IPS-20b (cell line): ENCODE data around the gene VCPKMT.

ENCODE experiments used
- H3K27ac ChIP-seq: one replicate; pipeline ENCODE4 v1.5.1; 2013; ENCODE audit warnings: low read length
- H3K27me3 ChIP-seq: 2 replicates; pipeline ENCODE4 v1.6.1; 2013; ENCODE audit warnings: mild to moderate bottlenecking, low read length, inconsistent platforms; ENCODE audit not compliant: insufficient read depth
- H3K36me3 ChIP-seq: 2 replicates; pipeline ENCODE4 v1.6.1; 2013; ENCODE audit warnings: low read depth, mild to moderate bottlenecking, inconsistent platforms, low read length, moderate library complexity; ENCODE audit not compliant: insufficient read depth
- H3K4me1 ChIP-seq: 2 replicates; pipeline ENCODE4 v1.6.1; 2013; ENCODE audit warnings: mild to moderate bottlenecking, control low read depth, inconsistent platforms, low read length, moderate library complexity; ENCODE audit not compliant: insufficient read depth
- H3K4me3 ChIP-seq: 2 replicates; pipeline ENCODE4 v1.5.1; 2013; ENCODE audit warnings: mild to moderate bottlenecking, low read length, inconsistent platforms
- H3K9ac ChIP-seq: 2 replicates; pipeline ENCODE4 v1.6.1; 2013; ENCODE audit warnings: low read depth, mild to moderate bottlenecking, inconsistent platforms, low read length, moderate library complexity
- H3K9me3 ChIP-seq: 2 replicates; pipeline ENCODE4 v1.6.1; 2013; ENCODE audit warnings: mild to moderate bottlenecking, low read depth, low read length, inconsistent platforms; ENCODE audit not compliant: insufficient read depth

VCPKMT gene

GRCh38 chr14:50116181-50116956 lies at the start of gene VCPKMT:
Gene VCPKMT, minus strand, starts transcription at chr14:50116572. Its CDS starts 20 bp downstream, at chr14:50116552.
- H3K36me3 ChIP-seq = peaks cover 42% of the 10 kb centered on the region
- H3K9me3 ChIP-seq = no peaks in the 10 kb centered on the region
- H3K27ac ChIP-seq = peak within 1 kb of the TSS; percentile 98
- peak within 1 kb of the TSS; percentile 85 for H3K4me3 ChIP-seq
- peaks cover 6% of the 10 kb centered on the region; the same call in 1 of the 2 replicates for H3K4me1 ChIP-seq
- H3K27me3 ChIP-seq = no peaks in the 10 kb centered on the region
- H3K9ac ChIP-seq = peak within 1 kb of the TSS; percentile 96

DNA sequence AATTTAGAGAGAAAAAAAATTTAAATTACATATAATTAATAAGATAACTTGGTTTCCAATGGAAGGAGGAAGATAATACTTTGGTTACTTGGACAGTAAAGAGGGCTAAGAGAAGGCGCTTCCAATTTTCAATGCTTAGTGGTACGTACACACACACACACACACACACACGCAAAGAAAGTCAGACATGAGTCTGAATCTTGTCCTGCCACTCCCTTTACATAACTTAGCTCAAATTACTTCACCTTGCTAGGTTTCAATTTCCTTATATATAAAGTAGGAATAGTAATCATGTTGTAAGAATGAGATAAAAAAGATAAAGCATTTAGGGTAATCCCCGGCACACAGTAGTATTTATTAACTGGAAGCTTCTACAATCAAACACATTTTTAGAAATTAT lies 39.7 kb upstream of the VCPKMT start:
- no peak overlapping the region for H3K27ac ChIP-seq
- H3K27me3 ChIP-seq = no peaks in the 10 kb centered on the region
- no peak overlapping the region for H3K4me3 ChIP-seq
- H3K4me1 ChIP-seq = no peaks in the 10 kb centered on the region
- H3K36me3 ChIP-seq = peaks cover 14% of the 10 kb centered on the region
- H3K9ac ChIP-seq = no peak overlapping the region
- no peaks in the 10 kb centered on the region for H3K9me3 ChIP-seq

DNA sequence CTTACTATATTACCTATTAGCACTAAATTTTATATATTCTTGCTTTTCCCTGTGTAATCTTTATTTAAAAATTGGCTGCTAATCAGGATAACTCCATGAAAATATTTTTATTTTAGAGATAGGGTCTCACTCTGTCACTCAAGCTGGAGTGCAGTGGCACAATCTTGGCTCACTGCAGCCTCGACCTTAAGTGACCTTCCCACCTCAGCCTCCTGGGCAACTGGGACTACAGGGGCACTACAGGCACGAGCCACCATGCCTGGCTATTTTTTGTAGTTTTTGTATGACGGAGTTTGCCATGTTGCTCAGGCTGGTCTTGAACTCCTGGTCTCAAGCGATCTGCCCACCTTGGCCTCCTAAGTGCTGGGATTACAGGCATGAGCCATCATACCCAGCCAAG lies 32.4 kb upstream of the VCPKMT start:
- no peaks in the 10 kb centered on the region for H3K9me3 ChIP-seq
- H3K27ac ChIP-seq = no peak overlapping the region
- no peak overlapping the region for H3K4me3 ChIP-seq
- H3K36me3 ChIP-seq = peaks cover 9% of the 10 kb centered on the region; the same call in 1 of the 2 replicates
- H3K27me3 ChIP-seq = no peaks in the 10 kb centered on the region
- no peaks in the 10 kb centered on the region for H3K4me1 ChIP-seq
- no peak overlapping the region for H3K9ac ChIP-seq

- Histone ChIP-seq H3K9ac (no peak overlapping the region), H3K4me3 (no peak overlapping the region), H3K27me3 (no peaks in the 10 kb centered on the region), H3K4me1 (no peaks in the 10 kb centered on the region; the same call in 1 of the 2 replicates), H3K36me3 (peaks cover 3% of the 10 kb centered on the region; the same call in 1 of the 2 replicates), H3K9me3 (no peaks in the 10 kb centered on the region), H3K27ac (no peak overlapping the region)
Measured at GRCh38 chr14:50139192-50139591, 22.8 kb upstream of the VCPKMT start.

GRCh38 chr14:50127802-50128201 lies 11.4 kb upstream of the VCPKMT start:
- no peak overlapping the region for H3K4me3 ChIP-seq
- no peaks in the 10 kb centered on the region for H3K9me3 ChIP-seq
- H3K4me1 ChIP-seq = no peaks in the 10 kb centered on the region
- H3K9ac ChIP-seq = no peak overlapping the region
- H3K27me3 ChIP-seq = no peaks in the 10 kb centered on the region
- peaks cover 4% of the 10 kb centered on the region; the same call in 1 of the 2 replicates for H3K36me3 ChIP-seq
- H3K27ac ChIP-seq = no peak overlapping the region

DNA sequence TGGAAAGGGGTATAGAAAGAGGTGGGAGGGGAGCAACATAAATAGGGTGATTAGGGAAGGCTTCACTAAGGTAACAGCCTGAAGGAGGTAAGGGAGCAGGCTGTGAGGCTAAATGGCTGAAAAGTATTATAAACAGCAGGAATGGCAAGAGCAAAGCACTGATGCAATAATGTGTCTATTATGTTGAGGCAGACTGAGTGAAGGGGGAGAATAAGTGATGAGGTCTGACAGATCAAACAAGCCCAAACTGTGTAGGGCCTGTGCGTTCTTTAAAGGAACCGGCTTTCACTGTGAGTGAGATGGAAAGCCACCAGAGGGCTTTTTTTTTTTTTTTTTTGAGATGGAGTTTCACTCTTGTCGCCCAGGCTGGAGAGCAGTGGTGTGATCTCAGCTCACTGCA lies 6.7 kb upstream of the VCPKMT start:
- Histone ChIP-seq H3K4me3 (no peak overlapping the region), H3K9ac (no peak overlapping the region), H3K36me3 (no peaks in the 10 kb centered on the region), H3K27ac (no peak overlapping the region), H3K9me3 (no peaks in the 10 kb centered on the region), H3K4me1 (no peaks in the 10 kb centered on the region), H3K27me3 (no peaks in the 10 kb centered on the region)

DNA sequence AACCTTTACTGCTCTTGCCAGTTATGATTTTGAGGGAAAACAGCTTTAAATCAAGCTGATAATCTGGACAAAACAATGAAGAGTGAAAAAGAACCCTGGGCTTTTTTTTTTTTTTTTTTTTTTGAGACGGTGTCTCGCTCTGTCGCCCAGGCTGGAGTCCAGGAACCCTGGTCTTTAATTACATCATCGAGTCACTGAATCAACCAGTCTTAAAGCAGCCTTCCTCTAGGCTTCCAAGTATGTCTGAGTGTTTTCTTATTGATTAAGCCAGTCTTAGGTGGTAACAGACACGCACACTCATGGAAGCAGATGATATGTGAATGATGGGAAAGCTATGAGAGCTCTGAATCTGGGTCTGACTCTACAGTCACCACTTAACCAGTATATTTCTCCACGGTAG lies 5.9 kb upstream of the VCPKMT start:
- H3K36me3 ChIP-seq = no peaks in the 10 kb centered on the region

DNA sequence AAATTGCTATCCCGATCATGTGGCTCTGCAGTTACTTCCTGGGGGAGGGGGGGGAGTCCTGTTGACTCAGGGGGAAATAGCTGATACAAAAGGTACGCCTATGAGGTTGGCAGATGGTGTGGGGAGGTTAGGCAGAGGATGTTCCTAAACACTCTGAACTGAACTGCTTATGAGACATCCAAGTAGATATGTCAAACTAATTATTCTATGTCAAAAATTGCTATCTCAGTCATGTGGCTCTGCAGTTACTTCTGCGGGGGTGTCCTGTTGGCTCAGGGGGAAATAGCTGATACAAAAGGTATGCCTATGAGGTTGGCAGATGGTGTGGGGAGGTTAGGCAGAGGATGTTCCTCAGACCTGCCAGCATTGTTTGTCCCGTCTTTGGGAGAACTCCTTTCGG lies 5.1 kb upstream of the VCPKMT start:
- Histone ChIP-seq H3K9me3 (no peaks in the 10 kb centered on the region), H3K27me3 (no peaks in the 10 kb centered on the region), H3K4me3 (no peak overlapping the region), H3K4me1 (peaks cover 6% of the 10 kb centered on the region; the same call in 1 of the 2 replicates), H3K9ac (no peak overlapping the region), H3K36me3 (no peaks in the 10 kb centered on the region), H3K27ac (no peak overlapping the region)

More for the DNA sequence above, 5.9 kb upstream of the VCPKMT start:
- Histone ChIP-seq H3K9me3 (no peaks in the 10 kb centered on the region), H3K27ac (no peak overlapping the region), H3K4me1 (no peaks in the 10 kb centered on the region; the same call in 1 of the 2 replicates), H3K4me3 (no peak overlapping the region), H3K27me3 (no peaks in the 10 kb centered on the region), H3K9ac (no peak overlapping the region)

GRCh38 chr14:50117456-50117855 lies 1.1 kb upstream of the VCPKMT start:
- Histone ChIP-seq H3K4me1 (peaks cover 6% of the 10 kb centered on the region; the same call in 1 of the 2 replicates), H3K27ac (no peak overlapping the region), H3K9me3 (no peaks in the 10 kb centered on the region)

DNA sequence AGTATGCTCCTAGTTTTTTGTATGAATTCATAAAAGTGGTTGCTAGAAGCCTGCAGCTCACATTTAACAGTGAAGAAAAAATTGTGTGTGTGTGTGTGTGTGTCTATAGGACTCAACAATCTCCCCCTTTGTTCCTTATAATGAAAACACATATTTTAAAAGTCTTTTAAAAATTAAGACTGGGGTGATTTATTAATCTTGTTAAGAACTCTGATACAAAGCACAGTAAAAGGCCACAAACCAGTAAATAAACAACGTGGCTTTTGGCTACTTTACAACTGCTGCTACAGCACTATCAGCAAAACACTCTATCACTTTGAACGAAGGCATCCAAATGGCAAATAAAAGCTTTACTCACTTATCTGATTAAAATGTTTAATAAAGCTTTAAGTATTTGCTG lies 594 bp upstream of the VCPKMT start:
- peak overlapping the region; percentile 96 for H3K9ac ChIP-seq
- peaks cover 6% of the 10 kb centered on the region; the same call in 1 of the 2 replicates for H3K4me1 ChIP-seq
- peaks cover 36% of the 10 kb centered on the region for H3K36me3 ChIP-seq
- peak overlapping the region; percentile 85 for H3K4me3 ChIP-seq
- H3K9me3 ChIP-seq = no peaks in the 10 kb centered on the region
- H3K27ac ChIP-seq = peak overlapping the region; percentile 98
- H3K27me3 ChIP-seq = no peaks in the 10 kb centered on the region

More at GRCh38 chr14:50117456-50117855, 1.1 kb upstream of the VCPKMT start:
- Histone ChIP-seq H3K36me3 (peaks cover 31% of the 10 kb centered on the region), H3K9ac (no peak overlapping the region; the same call in 1 of the 2 replicates), H3K27me3 (no peaks in the 10 kb centered on the region), H3K4me3 (no peak overlapping the region)

DNA sequence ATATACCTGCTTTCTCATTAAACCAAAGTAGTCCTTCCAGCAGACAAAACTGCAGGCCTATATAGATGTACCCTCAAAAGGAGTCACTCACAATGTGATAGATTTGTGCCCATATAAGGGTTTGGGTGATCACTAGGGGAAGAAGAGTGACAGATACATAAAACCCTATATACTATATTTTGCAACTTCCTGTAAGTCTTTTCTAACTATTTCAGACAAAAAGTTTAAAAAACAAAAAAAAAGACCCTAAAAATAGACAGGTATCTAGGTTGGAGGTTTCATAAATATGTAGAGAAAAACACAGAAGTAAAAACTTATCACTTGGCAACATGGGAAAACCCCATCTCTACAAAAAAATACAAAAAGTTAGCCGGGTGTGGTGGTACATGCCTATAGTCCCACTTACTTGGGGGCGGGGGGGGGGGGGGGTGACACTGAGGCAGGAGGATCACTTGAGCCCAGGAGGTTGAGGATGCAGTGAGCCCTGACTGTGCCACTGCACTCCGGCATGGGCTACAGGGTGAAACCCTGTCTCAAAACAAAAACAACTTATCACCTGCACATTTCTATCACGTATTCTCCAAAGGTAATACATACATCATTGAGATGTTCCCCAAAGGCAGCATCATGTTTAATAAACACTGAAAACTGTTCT lies 2.9 kb downstream of the VCPKMT start:
- Histone ChIP-seq H3K27me3 (no peaks in the 10 kb centered on the region), H3K9me3 (no peaks in the 10 kb centered on the region), H3K4me3 (no peak overlapping the region), H3K4me1 (peaks cover 7% of the 10 kb centered on the region; the same call in 1 of the 2 replicates), H3K36me3 (peaks cover 70% of the 10 kb centered on the region), H3K9ac (no peak overlapping the region), H3K27ac (no peak overlapping the region)
